Measurements from ENCODE around the gene SMIM23. TPM values are rescaled to one million over a fixed set of nuclear protein-coding genes. Genes with fewer than 3 reads are reported as not detected.
A peak's percentile ranks its signal among the peaks of the same experiment; 100 is the strongest.

Gene SMIM23
- total RNA-seq, 1 experiment from 2014 or later = not detected

GRCh38 chr5:171748720-171749119, 36.9 kb upstream of the SMIM23 start:
- Histone ChIP-seq H3F3A (ENCODE audit: insufficient read depth, low read depth) (no peaks in the 10 kb centered on the region), H3K36me3 (ENCODE audit: low read depth) (no peaks in the 10 kb centered on the region), H3K27ac (no peak overlapping the region), H3K27me3 (ENCODE audit: insufficient read depth, low read depth) (no peaks in the 10 kb centered on the region), H3K4me2 (no peak overlapping the region), H4K20me1 (ENCODE audit: insufficient read depth) (no peaks in the 10 kb centered on the region), H3K4me1 (replicated peaks; ENCODE audit: insufficient read depth) (no peaks in the 10 kb centered on the region), H3K9me2 (ENCODE audit: insufficient read depth) (no peaks in the 10 kb centered on the region), H2AFZ (no peak overlapping the region), H3K4me3 (no peak overlapping the region), H3K79me2 (ENCODE audit: low read depth) (no peaks in the 10 kb centered on the region), H3K9me3 (ENCODE audit: insufficient read depth, low read depth) (no peaks in the 10 kb centered on the region)
- TF ChIP-seq CTCF (conservative IDR thresholded peaks at IDR 0.05) (no peak), EZH2 (IDR thresholded peaks at IDR 0.05; ENCODE audit: low read depth) (no peak)
- BruUV-seq (replicated peaks) = no TSS peak
- CTCF ChIA-PET = no interaction called here
- POLR2A ChIA-PET (ENCODE audit: unreplicated experiment) = no interaction called here
- DNase-seq = no peak
- intact Hi-C loops (cut with micrococcal nuclease; ENCODE audit: unreplicated experiment) = no loop called here

GRCh38 chr5:171749365-171749764, 36.3 kb upstream of the SMIM23 start:
- TF ChIP-seq EZH2 (IDR thresholded peaks at IDR 0.05; ENCODE audit: low read depth) = no peak
- no peak for TF ChIP-seq CTCF (conservative IDR thresholded peaks at IDR 0.05)
- no peaks in the 10 kb centered on the region for H3K4me1 ChIP-seq (replicated peaks; ENCODE audit: insufficient read depth)
- no peaks in the 10 kb centered on the region for H3K36me3 ChIP-seq (ENCODE audit: low read depth)
- no peaks in the 10 kb centered on the region for H3K9me3 ChIP-seq (ENCODE audit: insufficient read depth, low read depth)
- no peaks in the 10 kb centered on the region for H3K79me2 ChIP-seq (ENCODE audit: low read depth)
- H4K20me1 ChIP-seq (ENCODE audit: insufficient read depth) = no peaks in the 10 kb centered on the region
- no peaks in the 10 kb centered on the region for H3K27me3 ChIP-seq (ENCODE audit: insufficient read depth, low read depth)
- no peak overlapping the region for H3K27ac ChIP-seq
- no peaks in the 10 kb centered on the region for H3K9me2 ChIP-seq (ENCODE audit: insufficient read depth)
- intact Hi-C loops (cut with micrococcal nuclease; ENCODE audit: unreplicated experiment) = no loop called here
- BruUV-seq (replicated peaks) = no TSS peak
- ChIA-PET POLR2A (ENCODE audit: unreplicated experiment) (no interaction called here), CTCF (no interaction called here)
- H3K4me3 ChIP-seq = no peak overlapping the region
- no peak overlapping the region for H2AFZ ChIP-seq
- no peaks in the 10 kb centered on the region for H3F3A ChIP-seq (ENCODE audit: insufficient read depth, low read depth)
- DNase-seq = no peak
- no peak overlapping the region for H3K4me2 ChIP-seq

GRCh38 chr5:171750311-171750788, 35.3 kb upstream of the SMIM23 start:
- Histone ChIP-seq H2AFZ (no peak overlapping the region), H3K9me3 (ENCODE audit: insufficient read depth, low read depth) (no peaks in the 10 kb centered on the region), H3F3A (ENCODE audit: insufficient read depth, low read depth) (no peaks in the 10 kb centered on the region), H3K27me3 (ENCODE audit: insufficient read depth, low read depth) (no peaks in the 10 kb centered on the region), H3K9me2 (ENCODE audit: insufficient read depth) (no peaks in the 10 kb centered on the region), H3K4me2 (no peak overlapping the region), H3K36me3 (ENCODE audit: low read depth) (no peaks in the 10 kb centered on the region), H3K27ac (no peak overlapping the region), H3K79me2 (ENCODE audit: low read depth) (no peaks in the 10 kb centered on the region), H4K20me1 (ENCODE audit: insufficient read depth) (no peaks in the 10 kb centered on the region), H3K4me1 (replicated peaks; ENCODE audit: insufficient read depth) (no peaks in the 10 kb centered on the region), H3K4me3 (no peak overlapping the region)
- intact Hi-C loops (cut with micrococcal nuclease; ENCODE audit: unreplicated experiment) = no loop called here
- POLR2A ChIA-PET (ENCODE audit: unreplicated experiment) = no interaction called here
- CTCF ChIA-PET = no interaction called here
- TF ChIP-seq CTCF (conservative IDR thresholded peaks at IDR 0.05) = no peak
- no peak for TF ChIP-seq EZH2 (IDR thresholded peaks at IDR 0.05; ENCODE audit: low read depth)
- BruUV-seq (replicated peaks) = no TSS peak
- peak in 1 of 2 experiments; percentile 7 for DNase-seq
